DMS114 treated with DMSO at 0.1 percent for 48 hours (cell line): ENCODE results near the gene TMEFF1.
"Not testable (repeated sequence)": the region's sequence is repeated elsewhere in the genome, so short reads cannot be mapped to it uniquely, and the experiment has no call there.

Experiments
- DNase-seq: peaks from one replicate; lab custom pipeline; 2025; ENCODE audit not compliant: unreplicated experiment; lab: John Stamatoyannopoulos, UW

The TMEFF1 gene

GRCh38 chr9:100486479-100487176 lies 13.7 kb downstream of the TMEFF1 start:
- no peak for DNase-seq

GRCh38 chr9:100488177-100488576 lies 15.2 kb downstream of the TMEFF1 start:
- DNase-seq, result no peak

DNA sequence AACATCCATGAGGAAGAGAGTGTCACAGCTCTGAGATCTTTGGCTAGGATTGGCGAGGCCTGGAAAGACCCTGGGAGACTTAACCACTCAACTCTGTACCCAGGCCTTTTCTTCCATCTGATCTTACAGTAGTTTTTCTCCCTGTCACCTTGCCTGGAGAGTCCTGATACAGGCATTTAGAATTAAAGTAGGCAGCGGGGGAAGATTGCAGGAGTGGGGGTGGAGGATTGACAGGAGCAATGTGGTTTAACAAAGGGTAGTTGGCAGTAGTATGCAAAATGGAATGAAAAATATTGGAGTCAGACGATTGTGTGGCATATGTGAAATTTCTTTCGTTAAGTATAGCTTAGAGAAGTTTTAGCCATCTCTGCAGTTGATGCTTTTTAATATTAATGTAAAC lies 16.9 kb downstream of the TMEFF1 start:
- DNase-seq, result no peak

- no peak for DNase-seq
These were observed 20.0 kb downstream of the TMEFF1 start for GRCh38 chr9:100492952-100493351.

DNA sequence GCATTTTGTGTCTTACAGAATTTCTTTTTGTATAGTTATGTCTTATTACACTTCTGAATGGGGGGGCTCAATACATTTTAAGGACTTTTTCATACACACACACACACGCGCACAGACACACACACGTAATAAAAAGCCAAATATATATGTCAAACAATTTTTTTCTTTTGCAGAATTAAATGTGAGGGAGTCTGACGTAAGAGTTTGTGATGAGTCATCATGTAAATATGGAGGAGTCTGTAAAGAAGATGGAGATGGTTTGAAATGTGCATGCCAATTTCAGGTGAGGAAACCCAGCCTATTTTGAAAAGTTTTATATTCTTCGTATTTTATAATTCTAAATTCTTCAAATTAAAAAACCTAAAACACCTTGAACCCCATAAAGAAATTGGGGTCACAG lies 25.6 kb downstream of the TMEFF1 start:
- DNase-seq, result no peak

DNA sequence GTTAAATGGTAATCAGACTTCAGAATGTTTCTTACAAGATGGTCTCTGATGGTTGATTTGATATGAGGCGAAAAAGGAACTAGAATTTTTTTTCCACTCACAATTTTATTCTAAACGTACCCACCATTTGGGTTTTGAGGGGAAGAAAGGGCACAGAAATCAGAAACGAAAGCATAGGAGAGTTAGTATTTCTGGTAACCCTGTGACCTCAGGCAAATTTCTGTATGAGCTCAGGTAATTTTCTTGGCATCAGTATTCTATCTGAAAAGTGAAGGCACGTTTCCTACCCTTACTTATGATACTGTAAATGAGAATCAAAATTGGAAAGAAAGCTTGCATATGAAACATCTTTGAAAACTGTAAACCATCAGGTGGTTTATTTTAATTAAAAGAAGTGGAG lies 26.5 kb downstream of the TMEFF1 start:
- no peak for DNase-seq

DNA sequence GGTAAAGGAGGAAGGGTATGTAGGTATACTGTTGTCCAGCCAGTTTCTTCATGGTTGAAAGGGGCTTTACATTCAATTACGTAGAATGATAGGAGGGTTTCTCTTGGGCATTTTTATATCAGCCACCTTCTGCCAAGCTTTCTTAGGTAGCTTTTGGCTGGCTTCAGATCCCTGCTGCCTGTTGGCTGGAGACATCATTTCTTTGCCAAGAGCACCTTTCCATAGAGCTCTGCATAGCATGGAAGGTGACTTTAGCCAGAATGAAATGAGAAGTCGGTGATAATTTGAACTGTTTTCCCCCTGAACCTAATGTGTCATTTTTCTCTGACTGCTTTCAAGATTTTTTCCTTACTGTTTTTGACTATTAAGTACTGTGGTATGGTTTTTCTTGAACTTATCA lies 26.9 kb downstream of the TMEFF1 start:
- no peak for DNase-seq

GRCh38 chr9:100505564-100506159 lies 32.7 kb downstream of the TMEFF1 start:
- DNase-seq, result no peak

DNA sequence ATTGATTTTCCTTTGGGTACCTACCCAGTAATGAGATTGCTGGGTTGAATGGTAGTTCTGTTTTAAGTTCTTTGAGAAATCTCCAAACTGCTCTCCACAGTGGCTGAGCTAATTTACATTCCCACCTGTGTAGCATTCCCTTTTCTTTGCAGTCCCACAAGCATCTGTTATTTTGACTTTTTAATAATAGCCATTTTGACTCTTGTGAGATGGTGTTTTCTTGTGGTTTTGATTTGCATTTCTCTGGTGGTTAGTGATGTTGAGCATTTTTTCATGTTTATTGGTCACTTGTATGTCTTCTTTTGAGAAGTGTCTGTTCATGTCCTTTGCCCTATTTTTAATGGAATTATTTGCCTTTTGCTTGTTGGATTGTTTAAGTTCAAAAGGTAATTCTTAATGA lies 34.4 kb downstream of the TMEFF1 start:
- not testable (repeated sequence) for DNase-seq

DNA sequence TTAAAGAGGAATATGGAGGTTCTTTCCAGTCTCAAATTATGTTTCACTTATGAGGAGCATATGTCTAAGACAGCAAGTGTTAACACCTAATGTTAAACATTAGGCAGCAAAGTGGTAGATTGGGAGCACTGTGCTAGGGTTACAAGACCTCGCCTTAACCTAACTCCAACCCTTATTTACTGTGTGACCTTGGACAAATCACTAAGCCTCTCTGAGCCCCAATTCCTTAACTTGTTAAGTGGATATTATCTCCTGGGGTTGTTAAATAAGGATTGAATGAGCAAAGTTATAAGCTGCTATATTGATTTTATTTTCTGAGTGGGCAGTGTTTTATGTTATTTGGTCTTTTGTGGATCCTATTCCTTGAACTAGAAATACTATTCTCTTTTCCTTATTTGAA lies 38.3 kb downstream of the TMEFF1 start:
- no peak for DNase-seq

GRCh38 chr9:100515578-100516494 lies 42.9 kb downstream of the TMEFF1 start:
- no peak for DNase-seq

DNA sequence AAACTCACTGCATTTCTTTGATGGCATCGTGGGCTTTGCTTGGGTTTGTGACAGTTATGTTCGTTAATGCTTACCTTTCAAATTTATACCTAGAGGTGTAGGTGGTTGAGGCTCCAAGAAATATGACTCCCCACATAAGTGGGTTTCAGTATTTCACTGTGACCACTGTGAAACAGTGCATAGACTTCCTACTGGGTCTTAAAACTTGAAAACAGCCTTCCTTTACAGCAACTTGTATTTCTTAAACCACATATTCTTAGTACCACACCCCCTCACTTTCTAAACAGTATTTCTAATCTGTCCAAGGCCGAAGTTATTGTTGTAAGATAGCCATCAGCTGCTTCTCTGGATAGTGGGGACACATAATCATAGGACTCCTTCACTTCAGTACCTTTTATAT lies 48.3 kb downstream of the TMEFF1 start:
- no peak for DNase-seq

- no peak for DNase-seq
These were observed 52.6 kb downstream of the TMEFF1 start for GRCh38 chr9:100525563-100525962.

DNA sequence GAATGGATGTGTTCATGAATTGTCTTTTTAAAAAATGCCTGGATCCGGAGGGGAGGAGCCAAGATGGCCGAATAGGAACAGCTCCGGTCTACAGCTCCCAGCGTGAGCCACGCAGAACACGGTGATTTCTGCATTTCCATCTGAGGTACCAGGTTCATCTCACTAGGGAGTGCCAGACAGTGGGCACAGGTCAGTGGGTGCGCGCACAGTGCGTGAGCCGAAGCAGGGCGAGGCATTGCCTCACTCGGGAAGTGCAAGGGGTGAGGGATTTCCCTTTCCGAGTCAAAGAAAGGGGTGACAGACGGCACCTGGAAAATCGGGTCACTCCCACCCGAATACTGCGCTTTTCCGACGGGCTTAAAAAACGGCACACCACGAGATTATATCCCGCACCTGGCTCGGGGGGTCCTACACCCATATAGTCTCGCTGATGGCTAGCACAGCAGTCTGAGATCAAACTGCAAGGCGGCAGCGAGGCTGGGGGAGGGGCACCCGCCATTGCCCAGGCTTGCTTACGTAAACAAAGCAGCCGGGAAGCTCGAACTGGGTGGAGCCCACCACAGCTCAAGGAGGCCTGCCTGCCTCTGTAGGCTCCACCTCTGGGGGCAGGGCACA lies 54.3 kb downstream of the TMEFF1 start:
- DNase-seq, result not testable (repeated sequence)

DNA sequence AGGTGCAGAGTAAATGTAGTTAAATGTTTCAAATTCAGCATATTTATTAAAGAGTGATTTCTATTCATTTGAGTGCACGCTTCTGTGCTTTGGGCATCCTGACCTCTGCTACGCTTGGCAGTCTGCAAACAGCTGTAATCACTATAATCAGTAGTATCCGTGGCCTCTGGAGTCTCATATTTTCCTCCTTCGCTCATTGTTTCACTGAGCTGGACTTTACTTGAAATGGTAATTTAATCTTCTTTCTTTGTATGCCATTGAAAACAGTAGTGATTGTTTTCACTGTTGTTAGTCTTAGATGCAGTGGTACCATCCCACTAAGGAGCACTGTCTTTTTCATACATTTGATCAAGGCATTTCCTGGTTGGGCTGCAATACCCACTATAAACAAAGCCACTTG lies 61.5 kb downstream of the TMEFF1 start:
- no peak for DNase-seq

- DNase-seq, result no peak
These were observed 67.4 kb downstream of the TMEFF1 start for GRCh38 chr9:100540327-100540726.

DNA sequence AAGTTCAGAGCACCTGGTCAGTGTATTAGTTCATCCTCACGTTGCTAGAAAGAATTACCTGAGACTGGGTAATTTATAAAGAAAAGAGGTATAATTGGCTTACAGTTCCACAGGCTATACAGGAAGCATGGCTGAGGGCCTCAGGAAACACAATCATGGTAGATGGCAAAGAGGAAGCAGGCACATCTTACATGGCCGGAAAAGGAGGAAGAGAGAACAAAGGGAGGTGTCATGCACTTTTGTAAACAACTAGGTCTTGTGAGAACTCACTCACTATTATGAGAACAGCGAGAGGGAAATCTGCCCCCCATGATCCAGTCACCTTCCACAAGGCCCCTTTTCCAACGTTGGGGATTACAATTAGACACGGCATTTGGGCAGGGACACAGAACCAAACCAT lies 76.1 kb downstream of the TMEFF1 start:
- no peak for DNase-seq

- no peak for DNase-seq
These were observed 82.0 kb downstream of the TMEFF1 start for GRCh38 chr9:100554935-100555401.

GRCh38 chr9:100555471-100555870 lies 82.5 kb downstream of the TMEFF1 start:
- DNase-seq, result no peak

DNA sequence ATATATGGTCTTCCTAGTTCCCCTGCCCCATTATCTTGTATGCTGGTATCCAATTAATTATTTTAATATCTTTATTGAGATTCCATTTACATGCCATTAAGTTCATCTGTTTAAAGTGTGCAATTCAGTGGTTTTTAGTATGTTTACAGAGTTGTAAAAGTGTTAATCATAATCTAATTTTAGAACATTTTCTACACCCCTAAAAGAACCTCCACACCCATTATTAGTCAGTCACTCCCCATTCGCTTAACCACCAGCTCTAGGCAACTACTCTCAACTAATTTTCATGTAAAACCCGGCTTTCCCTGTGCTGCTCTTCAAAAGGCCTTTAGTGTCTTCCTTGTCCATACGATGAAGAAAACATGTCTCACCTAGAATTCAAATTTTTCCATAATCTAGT lies 84.1 kb downstream of the TMEFF1 start:
- DNase-seq, result no peak

- DNase-seq, result no peak
These were observed 88.3 kb downstream of the TMEFF1 start for GRCh38 chr9:100561256-100561655.
